B cell (primary cell): ENCODE results near the gene PALM2AKAP2. TPM values are rescaled to one million over a fixed set of nuclear protein-coding genes. Genes with fewer than 3 reads are reported as not detected.

Experiments
- ATAC-seq: fragments of 200-7000 bp; cut with Tn5 transposase; one replicate; pipeline ENCODE4 v1.10.0; 2021; ENCODE audit warnings: low read depth, mild to moderate bottlenecking, moderate number of reproducible peaks, moderate library complexity
- CTCF ChIA-PET: fragments of 350-600 bp; sonication (Branson Sonifier 250); formaldehyde crosslinking; loops from one replicate; lab custom pipeline; 2021; ENCODE audit warnings: antibody characterized with exemption, inconsistent platforms; lab: Charles Lee
- POLR2A ChIA-PET: fragments of 350-600 bp; sonication (Branson Sonifier 250); formaldehyde crosslinking; loops from one replicate; lab custom pipeline; 2021; ENCODE audit warnings: antibody characterized with exemption; lab: Charles Lee
- DNase-seq: peaks from one replicate; pipeline ENCODE4 v3.0.0; 2013
- H2AFZ ChIP-seq: 2 replicates; pipeline ENCODE4 v1.6.1; 2012; ENCODE audit warnings: mild to moderate bottlenecking, low read depth, low read length; ENCODE audit not compliant: insufficient read depth, poor library complexity, severe bottlenecking
- H3K27ac ChIP-seq, 2 donors: 1 replicate in 1 of 2; 2 replicates in 1 of 2; pipeline ENCODE4 v1.5.1; 2012 to 2013; ENCODE audit warnings: low read length in 2 of 2, mild to moderate bottlenecking in 2 of 2, moderate library complexity in 1 of 2
- H3K27me3 ChIP-seq, 4 experiments: fragments of 200-600 bp in 1 of 4; sonication (generic) in 1 of 4; replicated peaks in 1 of 4; 1 replicate in 2 of 4; 2 replicates in 2 of 4; pipeline versions ENCODE4 v1.6.1 to v1.7.0; 2013 to 2016; ENCODE audit warnings: low read length in 3 of 4, mild to moderate bottlenecking in 2 of 4, mixed read lengths in 1 of 4, moderate library complexity in 1 of 4; ENCODE audit not compliant: insufficient read depth in 4 of 4, control insufficient read depth in 3 of 4; ENCODE audit errors: control extremely low read depth in 1 of 4
- H3K36me3 ChIP-seq, 2 experiments: replicated peaks in 1 of 2; 1 replicate in 1 of 2; 2 replicates in 1 of 2; pipeline versions ENCODE4 v1.6.1 to v1.7.1; 2013; ENCODE audit warnings: low read length in 1 of 2; ENCODE audit not compliant: insufficient read depth in 2 of 2, control insufficient read depth in 1 of 2; ENCODE audit errors: control extremely low read depth in 1 of 2, extremely low read depth in 1 of 2
- H3K4me1 ChIP-seq, 2 donors: fragments of 200-600 bp in 1 of 2; sonication (generic) in 1 of 2; 1 replicate in 1 of 2; 2 replicates in 1 of 2; pipeline versions ENCODE4 v1.5.1 to v1.6.1; 2013 to 2017; ENCODE audit warnings: low read length in 2 of 2; ENCODE audit not compliant: control insufficient read depth in 2 of 2, insufficient read depth in 2 of 2
- H3K4me2 ChIP-seq: replicated peaks from 2 replicates; pipeline ENCODE3; 2012; ENCODE audit warnings: mild to moderate bottlenecking, low read depth, low read length; ENCODE audit not compliant: poor library complexity, severe bottlenecking
- H3K4me3 ChIP-seq, 5 experiments: fragments of 200-600 bp in 1 of 5; sonication (generic) in 1 of 5; 1 replicate in 3 of 5; 2 replicates in 2 of 5; pipeline versions ENCODE4 v1.5.1 to v1.7.0; 2011 to 2016; ENCODE audit warnings: low read length in 4 of 5, mild to moderate bottlenecking in 4 of 5, low read depth in 2 of 5, control low read depth in 1 of 5, moderate library complexity in 1 of 5; ENCODE audit not compliant: insufficient read depth in 1 of 5; ENCODE audit errors: control extremely low read depth in 1 of 5, extremely low read depth in 1 of 5
- H3K79me2 ChIP-seq: fragments of 200-600 bp; sonication (generic); one replicate; pipeline ENCODE4 v1.6.0; 2016; ENCODE audit warnings: low read length; ENCODE audit not compliant: control insufficient read depth, insufficient read depth
- H3K9ac ChIP-seq: fragments of 200-600 bp; sonication (generic); 2 replicates; pipeline ENCODE4 v1.6.1; 2017; ENCODE audit warnings: mild to moderate bottlenecking, low read length, moderate library complexity
- H3K9me3 ChIP-seq, 3 donors: one replicate each; pipeline versions ENCODE4 v1.6.1 to v1.7.1; 2013; ENCODE audit warnings: low read length in 2 of 3; ENCODE audit not compliant: control insufficient read depth in 2 of 3, insufficient read depth in 1 of 3; ENCODE audit errors: control extremely low read depth in 1 of 3
- H4K20me1 ChIP-seq: 2 replicates; pipeline ENCODE4 v1.6.0; 2012; ENCODE audit warnings: mild to moderate bottlenecking, low read length; ENCODE audit not compliant: insufficient read depth, control insufficient read depth, poor library complexity, severe bottlenecking
- H3K27ac Mint-ChIP-seq: one replicate; pipeline ENCODE4 v1.8.0; 2021; ENCODE audit warnings: mixed read lengths
- H3K27me3 Mint-ChIP-seq: one replicate; pipeline ENCODE4 v1.8.0; 2021; ENCODE audit warnings: mixed read lengths
- H3K4me1 Mint-ChIP-seq: one replicate; pipeline ENCODE4 v1.8.0; 2021; ENCODE audit warnings: mixed read lengths
- H3K4me3 Mint-ChIP-seq: one replicate; pipeline ENCODE4 v1.8.0; 2021; ENCODE audit warnings: mixed read lengths
- H3K9me3 Mint-ChIP-seq: one replicate; pipeline ENCODE4 v1.8.0; 2022; ENCODE audit warnings: mixed read lengths; ENCODE audit not compliant: insufficient read depth
- EZH2 ChIP-seq: IDR thresholded peaks from 2 replicates; pipeline ENCODE4 v1.6.1; 2012; ENCODE audit warnings: borderline replicate concordance, low read depth, mild to moderate bottlenecking, moderate library complexity, low read length; ENCODE audit not compliant: insufficient read depth, poor library complexity, severe bottlenecking
- WGBS: methylation state at CpG from one replicate; pipeline ENCODE4 v1.1.5; 2013; ENCODE audit warnings: missing lambda C conversion rate; ENCODE audit not compliant: insufficient coverage; 5-methylcytosine and 5-hydroxymethylcytosine counted together
- intact Hi-C: fragments of 100-400 bp; cut with micrococcal nuclease; formaldehyde crosslinking; loops from one replicate; pipeline ENCODE4 v1.10.0; 2022
- polyA plus RNA-seq: library from polyadenylated mRNA; depleted of rRNA; stranded (reverse); fragments of >200 nt; gene quantifications from 2 replicates; pipeline ENCODE4 v1.2.3, GENCODE V29; 2012
- total RNA-seq, 2 donors: library from RNA; stranded (reverse); fragments of 120-200 nt in 1 of 2; gene quantifications; 1 replicate in 1 of 2; 2 replicates in 1 of 2; pipeline versions ENCODE4 v1.2.3 to v1.2.4, GENCODE V29; 2013 to 2022
- TF ChIP-seq, protein P1 (sequence below): fragments of 200-600 bp; IDR thresholded peaks from one replicate; pipeline ENCODE4 v1.8.0; 2022; ENCODE audit warnings: antibody characterized with exemption, mild to moderate bottlenecking

The PALM2AKAP2 gene
- total and polyA plus RNA-seq, 2 donors (not counting 1 experiment from before 2014, with no cell fraction given): not detected

DNA sequence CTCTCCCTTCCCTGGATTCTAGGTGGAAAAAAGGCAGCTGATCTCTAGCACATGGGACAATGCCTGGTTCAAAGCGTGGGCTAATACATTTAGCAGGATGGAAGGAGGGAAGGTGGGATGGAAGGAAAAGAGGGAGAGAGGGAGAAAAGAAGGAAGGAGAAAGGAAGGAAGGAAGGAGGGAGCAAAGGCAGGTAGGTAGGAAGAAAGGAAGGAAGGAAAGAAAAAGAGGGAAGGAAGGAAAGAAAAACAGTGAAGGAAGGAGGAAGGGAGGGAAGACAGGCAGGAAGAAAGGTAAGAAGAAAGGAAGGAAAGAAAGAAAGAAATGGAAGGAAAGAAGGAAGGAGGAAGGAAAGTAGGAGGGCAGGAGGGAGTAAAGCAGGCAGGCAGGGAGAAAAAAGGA lies 12.2 kb upstream of the PALM2AKAP2 start:
- no peak for DNase-seq
- peaks cover 53% of the 10 kb centered on the region for H3K27me3 Mint-ChIP-seq
- Histone ChIP-seq H3K9ac (no peak overlapping the region), H3K4me3 (no peak overlapping the region), H3K4me2 (no peak overlapping the region), H3K27ac (no peak overlapping the region), H4K20me1 (no peaks in the 10 kb centered on the region), H3K9me3 (no peaks in the 10 kb centered on the region), H3K27me3 (peaks cover 0 to 19% (median 8%) of the 10 kb centered on the region in 4 experiments), H3K79me2 (no peaks in the 10 kb centered on the region), H3K36me3 (no peaks in the 10 kb centered on the region), H2AFZ (no peak overlapping the region), H3K4me1 (no peaks in the 10 kb centered on the region)
- H3K4me3 Mint-ChIP-seq: no peak overlapping the region
- H3K9me3 Mint-ChIP-seq: no peaks in the 10 kb centered on the region
- ATAC-seq: no peak
- 100% methylated on average over 1 of the region's 1 CpG for WGBS
- no peaks in the 10 kb centered on the region for H3K4me1 Mint-ChIP-seq
- intact Hi-C loops: no loop called here
- H3K27ac Mint-ChIP-seq: no peak overlapping the region
- TF ChIP-seq, protein P1, sequence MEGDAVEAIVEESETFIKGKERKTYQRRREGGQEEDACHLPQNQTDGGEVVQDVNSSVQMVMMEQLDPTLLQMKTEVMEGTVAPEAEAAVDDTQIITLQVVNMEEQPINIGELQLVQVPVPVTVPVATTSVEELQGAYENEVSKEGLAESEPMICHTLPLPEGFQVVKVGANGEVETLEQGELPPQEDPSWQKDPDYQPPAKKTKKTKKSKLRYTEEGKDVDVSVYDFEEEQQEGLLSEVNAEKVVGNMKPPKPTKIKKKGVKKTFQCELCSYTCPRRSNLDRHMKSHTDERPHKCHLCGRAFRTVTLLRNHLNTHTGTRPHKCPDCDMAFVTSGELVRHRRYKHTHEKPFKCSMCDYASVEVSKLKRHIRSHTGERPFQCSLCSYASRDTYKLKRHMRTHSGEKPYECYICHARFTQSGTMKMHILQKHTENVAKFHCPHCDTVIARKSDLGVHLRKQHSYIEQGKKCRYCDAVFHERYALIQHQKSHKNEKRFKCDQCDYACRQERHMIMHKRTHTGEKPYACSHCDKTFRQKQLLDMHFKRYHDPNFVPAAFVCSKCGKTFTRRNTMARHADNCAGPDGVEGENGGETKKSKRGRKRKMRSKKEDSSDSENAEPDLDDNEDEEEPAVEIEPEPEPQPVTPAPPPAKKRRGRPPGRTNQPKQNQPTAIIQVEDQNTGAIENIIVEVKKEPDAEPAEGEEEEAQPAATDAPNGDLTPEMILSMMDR: no peak
- no peak for TF ChIP-seq EZH2
- ChIA-PET CTCF (no interaction called here), POLR2A (no interaction called here)

DNA sequence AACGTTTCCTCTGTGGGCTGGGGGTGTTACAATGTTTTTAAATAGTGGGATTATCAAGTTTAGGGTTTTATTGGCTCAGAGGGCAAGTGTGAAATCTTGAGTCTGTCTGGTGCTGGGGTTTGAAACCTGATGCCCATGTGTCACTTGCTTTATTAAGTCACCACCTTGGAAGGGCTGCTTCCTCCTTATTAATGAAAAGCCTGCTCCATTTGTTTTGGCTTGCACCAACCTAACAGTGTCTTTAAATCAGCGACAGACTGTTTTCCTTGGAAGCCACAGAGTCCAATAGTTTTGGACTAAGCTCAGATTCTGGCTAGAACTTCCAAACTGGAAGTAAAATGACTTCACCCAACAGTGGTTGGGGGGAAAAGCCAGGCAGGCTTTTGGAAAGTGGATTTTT lies 10.7 kb upstream of the PALM2AKAP2 start:
- H3K27ac ChIP-seq: no peak overlapping the region
- POLR2A ChIA-PET: no interaction called here
- H3K9me3 ChIP-seq: no peaks in the 10 kb centered on the region
- H3K9me3 Mint-ChIP-seq: no peaks in the 10 kb centered on the region
- no peaks in the 10 kb centered on the region for H4K20me1 ChIP-seq
- no peak overlapping the region for H2AFZ ChIP-seq
- H3K4me3 ChIP-seq: no peak overlapping the region
- no peak overlapping the region for H3K27ac Mint-ChIP-seq
- no peaks in the 10 kb centered on the region for H3K36me3 ChIP-seq
- no peak overlapping the region for H3K4me3 Mint-ChIP-seq
- H3K9ac ChIP-seq: no peak overlapping the region
- no peak for TF ChIP-seq EZH2
- TF ChIP-seq, protein P1: no peak
- peaks cover 52% of the 10 kb centered on the region for H3K27me3 Mint-ChIP-seq
- DNase-seq (no peak), ATAC-seq (no peak)
- H3K4me1 Mint-ChIP-seq: no peaks in the 10 kb centered on the region
- WGBS: 60% methylated on average over 1 of the region's 2 CpGs
- no peak overlapping the region for H3K4me2 ChIP-seq
- CTCF ChIA-PET: interaction anchor here (0.6 kb wide), 1 partner anchor 259 kb away, joined by 4 read pairs; no protein-coding TSS in a partner anchor
- intact Hi-C loops: no loop called here
- H3K79me2 ChIP-seq: no peaks in the 10 kb centered on the region
- H3K4me1 ChIP-seq: no peaks in the 10 kb centered on the region
- peaks cover 0 to 16% (median 8%) of the 10 kb centered on the region in 4 experiments for H3K27me3 ChIP-seq
